22Rv1 (cell line): ENCODE data around the gene ADGRE2.
"Not testable (repeated sequence)": the region's sequence is repeated elsewhere in the genome, so short reads cannot be mapped to it uniquely, and the experiment has no call there.

Source experiments
- CTCF ChIP-seq: fragments of 450-650 bp; IDR thresholded peaks from 2 replicates; pipeline ENCODE4 v1.5.1; 2017; ENCODE audit warnings: mild to moderate bottlenecking
- ZFX ChIP-seq: fragments of 450-650 bp; IDR thresholded peaks from 2 replicates; pipeline ENCODE4 v1.6.1; 2017; ENCODE audit warnings: antibody characterized with exemption, borderline replicate concordance

- not testable (repeated sequence) for TF ChIP-seq ZFX, CTCF
These were observed 12.5 kb downstream of the ADGRE2 start for GRCh38 chr19:14765841-14766240.
